OCI-LY3 (cell line): ENCODE measurements around the gene SAPCD1.

Experiments
- CTCF ChIP-seq: fragments of 200-600, 300-600 bp; sonication (generic); IDR thresholded peaks from 2 replicates; pipeline ENCODE4 v1.5.1; 2014; ENCODE audit warnings: antibody characterized with exemption, low read length, low read depth
- EZH2phosphoT487 ChIP-seq: fragments of 200-600 bp; shearing (Covaris generic); IDR thresholded peaks from 2 replicates; pipeline ENCODE4 v1.6.1; 2018; ENCODE audit warnings: antibody characterized with exemption, mixed run types, low read depth

- no peak for TF ChIP-seq CTCF
- no peak for TF ChIP-seq EZH2phosphoT487
These were observed 30.3 kb downstream of the SAPCD1 start for GRCh38 chr6:31792761-31793171.
